A549 (cell line): ENCODE data around the gene SLC9A2.

Source experiments
- CEBPB ChIP-seq, 2 experiments: fragments of >200 bp in 1 of 2; sonication (Bioruptor Twin) in 1 of 2; formaldehyde crosslinking in 1 of 2; IDR thresholded peaks; 2 replicates each; pipeline ENCODE4 v1.6.1; 2012 to 2016
- EP300 ChIP-seq, 2 experiments: fragments of >200 bp; sonication (Bioruptor Twin); formaldehyde crosslinking; IDR thresholded peaks; 2 replicates in 1 of 2; 3 replicates in 1 of 2; pipeline ENCODE4 v1.6.1; 2016 to 2017
- MYC ChIP-seq: IDR thresholded peaks from 2 replicates; pipeline ENCODE4 v1.6.1; 2012; ENCODE audit warnings: mild to moderate bottlenecking, inconsistent platforms, low read length, improper control_type of control experiment, borderline replicate concordance
- POLR2A ChIP-seq: IDR thresholded peaks from 2 replicates; pipeline ENCODE4 v1.6.1; 2012; ENCODE audit warnings: mild to moderate bottlenecking, low read length
- SMC3 ChIP-seq: fragments of >200 bp; sonication (Bioruptor Twin); formaldehyde crosslinking; IDR thresholded peaks from 3 replicates; pipeline ENCODE4 v1.6.1; 2018; ENCODE audit warnings: inconsistent platforms
- TF ChIP-seq, protein P1 (sequence below): fragments of >200 bp; sonication (Bioruptor Twin); formaldehyde crosslinking; IDR thresholded peaks from 3 replicates; pipeline ENCODE4 v1.5.1; 2016
- TF ChIP-seq, protein P2 (sequence below): fragments of 450-650 bp; IDR thresholded peaks from 2 replicates; pipeline ENCODE4 v1.6.1; 2014; ENCODE audit warnings: antibody characterized with exemption
- TF ChIP-seq, protein P3 (sequence below): IDR thresholded peaks from 2 replicates; pipeline ENCODE4 v1.6.1; 2012
- TF ChIP-seq, protein P4 (sequence below): fragments of 250-450 bp; sonication (Bioruptor Pico); IDR thresholded peaks from 2 replicates; pipeline ENCODE4 v1.5.0; 2021; ENCODE audit warnings: mild to moderate bottlenecking, moderate library complexity, borderline replicate concordance

DNA sequence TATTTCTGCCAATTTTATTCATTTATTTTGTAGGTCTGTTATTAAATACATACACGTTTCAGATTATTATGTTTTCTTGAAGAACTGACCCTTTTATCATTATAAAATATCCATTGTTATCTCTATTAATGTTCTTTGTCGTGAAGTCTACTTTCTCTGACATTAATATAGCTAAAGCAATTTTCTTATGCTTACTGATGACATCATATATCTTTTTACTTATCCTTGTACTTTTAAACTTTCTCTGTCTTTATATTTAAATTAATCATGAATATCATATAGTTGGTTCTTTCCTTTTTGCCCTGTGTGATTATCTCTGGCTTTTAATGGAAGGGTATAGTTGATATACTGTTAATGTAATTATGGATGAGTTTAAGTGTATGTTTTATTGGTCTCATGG lies 36.5 kb upstream of the SLC9A2 start:
- TF ChIP-seq CEBPB (IDR thresholded peaks at IDR 0.05) (no peak), SMC3 (no peak), POLR2A (no peak), MYC (no peak), EP300 (IDR thresholded peaks at IDR 0.05) (no peak)
- TF ChIP-seq, protein P1, sequence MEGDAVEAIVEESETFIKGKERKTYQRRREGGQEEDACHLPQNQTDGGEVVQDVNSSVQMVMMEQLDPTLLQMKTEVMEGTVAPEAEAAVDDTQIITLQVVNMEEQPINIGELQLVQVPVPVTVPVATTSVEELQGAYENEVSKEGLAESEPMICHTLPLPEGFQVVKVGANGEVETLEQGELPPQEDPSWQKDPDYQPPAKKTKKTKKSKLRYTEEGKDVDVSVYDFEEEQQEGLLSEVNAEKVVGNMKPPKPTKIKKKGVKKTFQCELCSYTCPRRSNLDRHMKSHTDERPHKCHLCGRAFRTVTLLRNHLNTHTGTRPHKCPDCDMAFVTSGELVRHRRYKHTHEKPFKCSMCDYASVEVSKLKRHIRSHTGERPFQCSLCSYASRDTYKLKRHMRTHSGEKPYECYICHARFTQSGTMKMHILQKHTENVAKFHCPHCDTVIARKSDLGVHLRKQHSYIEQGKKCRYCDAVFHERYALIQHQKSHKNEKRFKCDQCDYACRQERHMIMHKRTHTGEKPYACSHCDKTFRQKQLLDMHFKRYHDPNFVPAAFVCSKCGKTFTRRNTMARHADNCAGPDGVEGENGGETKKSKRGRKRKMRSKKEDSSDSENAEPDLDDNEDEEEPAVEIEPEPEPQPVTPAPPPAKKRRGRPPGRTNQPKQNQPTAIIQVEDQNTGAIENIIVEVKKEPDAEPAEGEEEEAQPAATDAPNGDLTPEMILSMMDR: no peak
- TF ChIP-seq, protein P2, sequence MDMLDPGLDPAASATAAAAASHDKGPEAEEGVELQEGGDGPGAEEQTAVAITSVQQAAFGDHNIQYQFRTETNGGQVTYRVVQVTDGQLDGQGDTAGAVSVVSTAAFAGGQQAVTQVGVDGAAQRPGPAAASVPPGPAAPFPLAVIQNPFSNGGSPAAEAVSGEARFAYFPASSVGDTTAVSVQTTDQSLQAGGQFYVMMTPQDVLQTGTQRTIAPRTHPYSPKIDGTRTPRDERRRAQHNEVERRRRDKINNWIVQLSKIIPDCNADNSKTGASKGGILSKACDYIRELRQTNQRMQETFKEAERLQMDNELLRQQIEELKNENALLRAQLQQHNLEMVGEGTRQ: no peak
- TF ChIP-seq, protein P3, sequence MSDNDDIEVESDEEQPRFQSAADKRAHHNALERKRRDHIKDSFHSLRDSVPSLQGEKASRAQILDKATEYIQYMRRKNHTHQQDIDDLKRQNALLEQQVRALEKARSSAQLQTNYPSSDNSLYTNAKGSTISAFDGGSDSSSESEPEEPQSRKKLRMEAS: no peak
- TF ChIP-seq, protein P4, sequence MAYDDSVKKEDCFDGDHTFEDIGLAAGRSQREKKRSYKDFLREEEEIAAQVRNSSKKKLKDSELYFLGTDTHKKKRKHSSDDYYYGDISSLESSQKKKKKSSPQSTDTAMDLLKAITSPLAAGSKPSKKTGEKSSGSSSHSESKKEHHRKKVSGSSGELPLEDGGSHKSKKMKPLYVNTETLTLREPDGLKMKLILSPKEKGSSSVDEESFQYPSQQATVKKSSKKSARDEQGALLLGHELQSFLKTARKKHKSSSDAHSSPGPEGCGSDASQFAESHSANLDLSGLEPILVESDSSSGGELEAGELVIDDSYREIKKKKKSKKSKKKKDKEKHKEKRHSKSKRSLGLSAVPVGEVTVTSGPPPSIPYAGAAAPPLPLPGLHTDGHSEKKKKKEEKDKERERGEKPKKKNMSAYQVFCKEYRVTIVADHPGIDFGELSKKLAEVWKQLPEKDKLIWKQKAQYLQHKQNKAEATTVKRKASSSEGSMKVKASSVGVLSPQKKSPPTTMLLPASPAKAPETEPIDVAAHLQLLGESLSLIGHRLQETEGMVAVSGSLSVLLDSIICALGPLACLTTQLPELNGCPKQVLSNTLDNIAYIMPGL: no peak
